ENCODE data around the gene CDH12. TPM values are rescaled to one million over a fixed set of nuclear protein-coding genes. Genes with fewer than 3 reads are reported as not detected.

CDH12 gene
- total RNA-seq, 1 experiment from 2014 or later = not detected

- Histone ChIP-seq H2BK15ac (ENCODE audit: low read depth, low read length) (no peak overlapping the region), H2AFZ (ENCODE audit: low read length) (no peak overlapping the region), H2BK20ac (ENCODE audit: low read depth, low read length, poor library complexity, severe bottlenecking) (no peak overlapping the region), H2BK5ac (ENCODE audit: insufficient read length, low read length) (no peak overlapping the region), H3K9me3 (ENCODE audit: control insufficient read depth, low read depth, low read length) (no peaks in the 10 kb centered on the region), H3K4me2 (ENCODE audit: insufficient read depth, insufficient read length, low read length) (no peak overlapping the region), H3K23ac (ENCODE audit: insufficient read length, low read depth, low read length) (no peak overlapping the region), H3K9ac (ENCODE audit: extremely low read depth, insufficient read length, low read length) (no peak overlapping the region), H3K27ac (ENCODE audit: insufficient read length, low read depth, low read length) (no peak overlapping the region), H4K5ac (ENCODE audit: insufficient read length, low read depth, low read length) (no peak overlapping the region), H4K91ac (ENCODE audit: insufficient read length, low read depth, low read length) (no peak overlapping the region), H4K8ac (replicated peaks; ENCODE audit: insufficient read length, low read depth, low read length) (no peak overlapping the region), H3K4me1 (ENCODE audit: insufficient read depth, low read length) (no peaks in the 10 kb centered on the region), H3K14ac (ENCODE audit: insufficient read depth, low read length) (no peak overlapping the region), H3K4ac (ENCODE audit: low read depth, low read length) (no peak overlapping the region), H3K18ac (ENCODE audit: insufficient read length, low read depth, low read length) (no peak overlapping the region), H3K79me2 (ENCODE audit: insufficient read depth, low read length) (no peaks in the 10 kb centered on the region), H2BK120ac (ENCODE audit: low read depth, low read length, poor library complexity, severe bottlenecking) (no peak overlapping the region), H2BK12ac (ENCODE audit: insufficient read length, low read depth, low read length) (no peak overlapping the region), H3K23me2 (ENCODE audit: insufficient read length, low read depth, low read length, poor library complexity, severe bottlenecking) (no peaks in the 10 kb centered on the region), H3K56ac (ENCODE audit: insufficient read length, low read depth, low read length) (no peak overlapping the region), H2AK5ac (ENCODE audit: insufficient read length, low read length) (no peak overlapping the region), H4K20me1 (ENCODE audit: control insufficient read depth, insufficient read depth, insufficient read length) (no peaks in the 10 kb centered on the region), H3K27me3 (ENCODE audit: insufficient read depth, low read length) (no peaks in the 10 kb centered on the region), H3K79me1 (ENCODE audit: insufficient read depth, low read depth, low read length, poor library complexity, severe bottlenecking) (no peaks in the 10 kb centered on the region), H3T11ph (ENCODE audit: low read length) (no peak overlapping the region)
- TF ChIP-seq CTCF (conservative IDR thresholded peaks at IDR 0.05) = no peak
- H3K4me1 Mint-ChIP-seq = no peaks in the 10 kb centered on the region
- WGBS (ENCODE audit: extremely low coverage, insufficient read length, low lambda C conversion rate) = no CpG with 5 or more reads among the region's 5 CpGs
- H3K36me3 Mint-ChIP-seq (ENCODE audit: insufficient read depth in 1 of 3, low read depth in 3 of 3) = no peaks in the 10 kb centered on the region
- peaks cover 0 to 4% of the 10 kb centered on the region in 2 experiments; a peak in 1 of 5 replicates for H3K9me3 Mint-ChIP-seq
- no peak overlapping the region for H3K27ac Mint-ChIP-seq
- no peaks in the 10 kb centered on the region for H3K27me3 Mint-ChIP-seq (ENCODE audit: low read depth)
- no peak for DNase-seq
- H3K4me3 Mint-ChIP-seq = no peak overlapping the region
These were observed 43.0 kb upstream of the CDH12 start for GRCh38 chr5:22896152-22896551.
